ENCODE measurements around the gene WEE2. TPM values are rescaled to one million over a fixed set of nuclear protein-coding genes. Genes with fewer than 3 reads are reported as not detected.

Gene WEE2
- total and polyA plus RNA-seq, 2 of the 13 experiments (the other 11 are each of a cell fraction or from before 2014, with no cell fraction given), result not detected

- TF ChIP-seq, protein P1, sequence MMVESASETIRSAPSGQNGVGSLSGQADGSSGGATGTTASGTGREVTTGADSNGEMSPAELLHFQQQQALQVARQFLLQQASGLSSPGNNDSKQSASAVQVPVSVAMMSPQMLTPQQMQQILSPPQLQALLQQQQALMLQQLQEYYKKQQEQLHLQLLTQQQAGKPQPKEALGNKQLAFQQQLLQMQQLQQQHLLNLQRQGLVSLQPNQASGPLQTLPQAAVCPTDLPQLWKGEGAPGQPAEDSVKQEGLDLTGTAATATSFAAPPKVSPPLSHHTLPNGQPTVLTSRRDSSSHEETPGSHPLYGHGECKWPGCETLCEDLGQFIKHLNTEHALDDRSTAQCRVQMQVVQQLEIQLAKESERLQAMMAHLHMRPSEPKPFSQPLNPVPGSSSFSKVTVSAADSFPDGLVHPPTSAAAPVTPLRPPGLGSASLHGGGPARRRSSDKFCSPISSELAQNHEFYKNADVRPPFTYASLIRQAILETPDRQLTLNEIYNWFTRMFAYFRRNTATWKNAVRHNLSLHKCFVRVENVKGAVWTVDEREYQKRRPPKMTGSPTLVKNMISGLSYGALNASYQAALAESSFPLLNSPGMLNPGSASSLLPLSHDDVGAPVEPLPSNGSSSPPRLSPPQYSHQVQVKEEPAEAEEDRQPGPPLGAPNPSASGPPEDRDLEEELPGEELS (CRISPR knock-in tag; IDR thresholded peaks at IDR 0.05), result peak; percentile 64; the same call in 1 of the 2 replicates
- TF ChIP-seq PATZ1 (CRISPR knock-in tag; IDR thresholded peaks at IDR 0.05), result peak; percentile 34; the same call in 1 of the 2 replicates
- 0 out of 2 replicates have a peak, but pooled peaks have one; percentile 7 for TF ChIP-seq ZNF7 (CRISPR knock-in tag; IDR thresholded peaks at IDR 0.05)
- peak; percentile 94; the same call in 1 of the 2 replicates for TF ChIP-seq MEIS1 (CRISPR knock-in tag; IDR thresholded peaks at IDR 0.05; ENCODE audit: borderline replicate concordance)
- peak; percentile 90 for TF ChIP-seq ZBTB37 (CRISPR knock-in tag; IDR thresholded peaks at IDR 0.05)
- no peak for TF ChIP-seq SP1 (IDR thresholded peaks at IDR 0.05)
- no peak for TF ChIP-seq SP1 (CRISPR knock-in tag; IDR thresholded peaks at IDR 0.05)
- TF ChIP-seq PPARG (CRISPR knock-in tag; conservative IDR thresholded peaks at IDR 0.05), result 0 out of 2 replicates have a peak, but pooled peaks have one; percentile 25
- TF ChIP-seq BRCA1 (CRISPR knock-in tag; IDR thresholded peaks at IDR 0.05), result no peak
- TF ChIP-seq TRIM24 (CRISPR knock-in tag; IDR thresholded peaks at IDR 0.05), result peak; percentile 62; the same call in 1 of the 2 replicates
- TF ChIP-seq ZFY (CRISPR knock-in tag; IDR thresholded peaks at IDR 0.05), result no peak; the same call in 1 of the 2 replicates
- peak; percentile 57; the same call in 1 of the 2 replicates for TF ChIP-seq RXRB (CRISPR knock-in tag; IDR thresholded peaks at IDR 0.05; ENCODE audit: borderline replicate concordance)
- TF ChIP-seq EP300 (IDR thresholded peaks at IDR 0.05; ENCODE audit: low read depth in 2 of 2, low read length in 2 of 2), result peak in 1 of 2 experiments; percentile 73; a peak in 1 of 4 replicates
- peak; percentile 68; the same call in 1 of the 2 replicates for TF ChIP-seq EP300 (CRISPR knock-in tag; IDR thresholded peaks at IDR 0.05; ENCODE audit: borderline replicate concordance)
- TF ChIP-seq ZNF670 (CRISPR knock-in tag; IDR thresholded peaks at IDR 0.05; ENCODE audit: borderline replicate concordance), result peak; percentile 67; the same call in 1 of the 2 replicates
- TF ChIP-seq, protein P2, sequence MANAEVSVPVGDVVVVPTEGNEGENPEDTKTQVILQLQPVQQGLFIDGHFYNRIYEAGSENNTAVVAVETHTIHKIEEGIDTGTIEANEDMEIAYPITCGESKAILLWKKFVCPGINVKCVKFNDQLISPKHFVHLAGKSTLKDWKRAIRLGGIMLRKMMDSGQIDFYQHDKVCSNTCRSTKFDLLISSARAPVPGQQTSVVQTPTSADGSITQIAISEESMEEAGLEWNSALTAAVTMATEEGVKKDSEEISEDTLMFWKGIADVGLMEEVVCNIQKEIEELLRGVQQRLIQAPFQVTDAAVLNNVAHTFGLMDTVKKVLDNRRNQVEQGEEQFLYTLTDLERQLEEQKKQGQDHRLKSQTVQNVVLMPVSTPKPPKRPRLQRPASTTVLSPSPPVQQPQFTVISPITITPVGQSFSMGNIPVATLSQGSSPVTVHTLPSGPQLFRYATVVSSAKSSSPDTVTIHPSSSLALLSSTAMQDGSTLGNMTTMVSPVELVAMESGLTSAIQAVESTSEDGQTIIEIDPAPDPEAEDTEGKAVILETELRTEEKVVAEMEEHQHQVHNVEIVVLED (CRISPR knock-in tag; IDR thresholded peaks at IDR 0.05; ENCODE audit: borderline replicate concordance), result no peak
- TF ChIP-seq, protein P3, sequence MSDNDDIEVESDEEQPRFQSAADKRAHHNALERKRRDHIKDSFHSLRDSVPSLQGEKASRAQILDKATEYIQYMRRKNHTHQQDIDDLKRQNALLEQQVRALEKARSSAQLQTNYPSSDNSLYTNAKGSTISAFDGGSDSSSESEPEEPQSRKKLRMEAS (IDR thresholded peaks at IDR 0.05), result 0 out of 2 replicates have a peak, but pooled peaks have one; percentile 33
- TF ChIP-seq POGZ (CRISPR knock-in tag; IDR thresholded peaks at IDR 0.05), result peak; percentile 74
- TF ChIP-seq ZBTB20 (CRISPR knock-in tag; IDR thresholded peaks at IDR 0.05; ENCODE audit: borderline replicate concordance, low read depth), result peak; percentile 93
- TF ChIP-seq TCF7 (IDR thresholded peaks at IDR 0.05; ENCODE audit: low read depth), result peak; percentile 21; the same call in 1 of the 2 replicates
- TF ChIP-seq SAP130 (CRISPR knock-in tag; IDR thresholded peaks at IDR 0.05; ENCODE audit: low read depth), result peak; percentile 63; the same call in 1 of the 2 replicates
- no peak for TF ChIP-seq SATB2 (CRISPR knock-in tag; IDR thresholded peaks at IDR 0.05)
- peak; percentile 66 for TF ChIP-seq RARA (CRISPR knock-in tag; IDR thresholded peaks at IDR 0.05)
- TF ChIP-seq, protein P4, sequence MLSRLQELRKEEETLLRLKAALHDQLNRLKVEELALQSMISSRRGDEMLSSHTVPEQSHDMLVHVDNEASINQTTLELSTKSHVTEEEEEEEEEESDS (CRISPR knock-in tag; IDR thresholded peaks at IDR 0.05; ENCODE audit: borderline replicate concordance), result no peak
These were observed 12.3 kb upstream of the WEE2 start (continued) for GRCh38 chr7:141695803-141696289.
